Measurements from ENCODE around the gene RRP15.

DNA sequence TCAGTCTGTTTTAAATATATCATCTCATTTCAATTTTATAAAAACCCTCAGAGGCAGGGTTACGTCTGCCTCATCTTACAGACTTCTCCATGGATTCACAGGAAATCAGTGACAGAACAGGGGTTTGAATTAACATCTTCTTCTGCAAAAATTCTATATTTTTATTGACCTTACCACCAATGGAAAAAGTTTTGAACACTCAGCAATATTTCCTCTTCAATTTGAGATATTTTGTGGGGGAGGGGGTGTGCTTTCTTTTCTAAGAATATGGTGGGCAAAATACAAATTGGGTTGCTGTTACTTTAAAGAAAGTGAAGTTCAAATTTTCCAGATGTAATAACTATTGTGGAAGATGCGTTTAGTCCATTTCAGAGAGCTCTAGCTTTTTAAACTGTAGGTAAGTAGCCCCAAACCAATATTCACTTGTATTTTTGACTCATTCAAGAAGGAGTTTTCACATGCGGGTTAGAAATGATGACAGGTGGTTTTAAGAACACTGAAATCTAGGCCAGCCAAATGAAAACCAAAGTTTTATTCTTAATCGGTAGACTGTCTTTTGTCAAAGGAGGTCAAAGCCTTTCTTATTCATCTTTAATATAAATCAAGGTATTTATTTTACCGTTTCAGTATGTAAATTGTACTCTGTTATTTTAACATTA, 77.5 kb downstream of the RRP15 start:
- TF ChIP-seq ETV6 (CRISPR knock-in tag; IDR thresholded peaks at IDR 0.05) (no peak), CTCF (IDR thresholded peaks at IDR 0.05) (no peak), SOX15 (CRISPR knock-in tag; IDR thresholded peaks at IDR 0.05) (no peak), CREB1 (CRISPR knock-in tag; IDR thresholded peaks at IDR 0.05) (no peak), ZNF232 (CRISPR knock-in tag; IDR thresholded peaks at IDR 0.05) (no peak), CREM (CRISPR knock-in tag; IDR thresholded peaks at IDR 0.05) (no peak)
- TF ChIP-seq, protein P1, sequence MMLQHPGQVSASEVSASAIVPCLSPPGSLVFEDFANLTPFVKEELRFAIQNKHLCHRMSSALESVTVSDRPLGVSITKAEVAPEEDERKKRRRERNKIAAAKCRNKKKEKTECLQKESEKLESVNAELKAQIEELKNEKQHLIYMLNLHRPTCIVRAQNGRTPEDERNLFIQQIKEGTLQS (CRISPR knock-in tag; conservative IDR thresholded peaks at IDR 0.05) = no peak
- TF ChIP-seq, protein P2, sequence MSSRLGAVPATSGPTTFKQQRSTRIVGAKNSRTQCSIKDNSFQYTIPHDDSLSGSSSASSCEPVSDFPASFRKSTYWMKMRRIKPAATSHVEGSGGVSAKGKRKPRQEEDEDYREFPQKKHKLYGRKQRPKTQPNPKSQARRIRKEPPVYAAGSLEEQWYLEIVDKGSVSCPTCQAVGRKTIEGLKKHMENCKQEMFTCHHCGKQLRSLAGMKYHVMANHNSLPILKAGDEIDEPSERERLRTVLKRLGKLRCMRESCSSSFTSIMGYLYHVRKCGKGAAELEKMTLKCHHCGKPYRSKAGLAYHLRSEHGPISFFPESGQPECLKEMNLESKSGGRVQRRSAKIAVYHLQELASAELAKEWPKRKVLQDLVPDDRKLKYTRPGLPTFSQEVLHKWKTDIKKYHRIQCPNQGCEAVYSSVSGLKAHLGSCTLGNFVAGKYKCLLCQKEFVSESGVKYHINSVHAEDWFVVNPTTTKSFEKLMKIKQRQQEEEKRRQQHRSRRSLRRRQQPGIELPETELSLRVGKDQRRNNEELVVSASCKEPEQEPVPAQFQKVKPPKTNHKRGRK (CRISPR knock-in tag; IDR thresholded peaks at IDR 0.05; ENCODE audit: borderline replicate concordance) = no peak
- TF ChIP-seq, protein P3, sequence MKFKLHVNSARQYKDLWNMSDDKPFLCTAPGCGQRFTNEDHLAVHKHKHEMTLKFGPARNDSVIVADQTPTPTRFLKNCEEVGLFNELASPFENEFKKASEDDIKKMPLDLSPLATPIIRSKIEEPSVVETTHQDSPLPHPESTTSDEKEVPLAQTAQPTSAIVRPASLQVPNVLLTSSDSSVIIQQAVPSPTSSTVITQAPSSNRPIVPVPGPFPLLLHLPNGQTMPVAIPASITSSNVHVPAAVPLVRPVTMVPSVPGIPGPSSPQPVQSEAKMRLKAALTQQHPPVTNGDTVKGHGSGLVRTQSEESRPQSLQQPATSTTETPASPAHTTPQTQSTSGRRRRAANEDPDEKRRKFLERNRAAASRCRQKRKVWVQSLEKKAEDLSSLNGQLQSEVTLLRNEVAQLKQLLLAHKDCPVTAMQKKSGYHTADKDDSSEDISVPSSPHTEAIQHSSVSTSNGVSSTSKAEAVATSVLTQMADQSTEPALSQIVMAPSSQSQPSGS (CRISPR knock-in tag; IDR thresholded peaks at IDR 0.05; ENCODE audit: borderline replicate concordance, low read depth) = no peak
- TF ChIP-seq, protein P4, sequence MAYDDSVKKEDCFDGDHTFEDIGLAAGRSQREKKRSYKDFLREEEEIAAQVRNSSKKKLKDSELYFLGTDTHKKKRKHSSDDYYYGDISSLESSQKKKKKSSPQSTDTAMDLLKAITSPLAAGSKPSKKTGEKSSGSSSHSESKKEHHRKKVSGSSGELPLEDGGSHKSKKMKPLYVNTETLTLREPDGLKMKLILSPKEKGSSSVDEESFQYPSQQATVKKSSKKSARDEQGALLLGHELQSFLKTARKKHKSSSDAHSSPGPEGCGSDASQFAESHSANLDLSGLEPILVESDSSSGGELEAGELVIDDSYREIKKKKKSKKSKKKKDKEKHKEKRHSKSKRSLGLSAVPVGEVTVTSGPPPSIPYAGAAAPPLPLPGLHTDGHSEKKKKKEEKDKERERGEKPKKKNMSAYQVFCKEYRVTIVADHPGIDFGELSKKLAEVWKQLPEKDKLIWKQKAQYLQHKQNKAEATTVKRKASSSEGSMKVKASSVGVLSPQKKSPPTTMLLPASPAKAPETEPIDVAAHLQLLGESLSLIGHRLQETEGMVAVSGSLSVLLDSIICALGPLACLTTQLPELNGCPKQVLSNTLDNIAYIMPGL (CRISPR knock-in tag; IDR thresholded peaks at IDR 0.05) = no peak

All from WTC11 (cell line).